WTC11 (cell line): Measurements from ENCODE around the gene CATSPERB. TPM values are rescaled to one million over a fixed set of nuclear protein-coding genes. Genes with fewer than 3 reads are reported as not detected.

Experiments
- ATAC-seq: fragments of 200-7000 bp; cut with Tn5 transposase; 2 replicates; pipeline ENCODE4 v1.10.0; 2021; ENCODE audit warnings: mild to moderate bottlenecking, moderate library complexity
- CTCF ChIA-PET: fragments of 300-600 bp; sonication (Branson Sonifier 250); formaldehyde crosslinking; loops from one replicate; lab custom pipeline; 2021; ENCODE audit warnings: antibody characterized with exemption; lab: Charles Lee
- POLR2A ChIA-PET: fragments of 350-600 bp; sonication (Branson Sonifier 250); formaldehyde crosslinking; loops from one replicate; lab custom pipeline; 2021; ENCODE audit warnings: antibody characterized with exemption; lab: Charles Lee
- DNase-seq: peaks from one replicate; pipeline ENCODE4 v3.0.0; 2021; ENCODE audit warnings: low spot score
- H3K27ac Mint-ChIP-seq: 2 replicates; pipeline ENCODE4 v1.8.0; 2021; ENCODE audit warnings: mixed read lengths
- H3K27me3 Mint-ChIP-seq: 2 replicates; pipeline ENCODE4 v1.8.0; 2021; ENCODE audit warnings: low read depth, mild to moderate bottlenecking, moderate library complexity, mixed read lengths
- H3K36me3 Mint-ChIP-seq: 2 replicates; pipeline ENCODE4 v1.8.0; 2021; ENCODE audit warnings: mixed read lengths
- H3K4me1 Mint-ChIP-seq: 2 replicates; pipeline ENCODE4 v1.8.0; 2022; ENCODE audit warnings: mixed read lengths
- H3K4me3 Mint-ChIP-seq: 2 replicates; pipeline ENCODE4 v1.8.0; 2021; ENCODE audit warnings: mild to moderate bottlenecking, moderate library complexity, mixed read lengths
- H3K9me3 Mint-ChIP-seq: 2 replicates; pipeline ENCODE4 v1.8.0; 2021; ENCODE audit warnings: mixed read lengths
- CREM ChIP-seq: sonication (generic); formaldehyde crosslinking; IDR thresholded peaks from 2 replicates; pipeline ENCODE4 v1.8.1; 2022; ENCODE audit warnings: mild to moderate bottlenecking, missing genetic modification reagents, moderate library complexity
- EMX1 ChIP-seq: fragments of 250-450 bp; sonication (Bioruptor Pico); IDR thresholded peaks from 2 replicates; pipeline ENCODE4 v1.8.0; 2021; ENCODE audit warnings: mild to moderate bottlenecking
- ERG ChIP-seq: fragments of 250-450 bp; sonication (Bioruptor Pico); IDR thresholded peaks from 2 replicates; pipeline ENCODE4 v1.8.0; 2021; ENCODE audit warnings: mild to moderate bottlenecking
- FOXJ3 ChIP-seq: sonication (generic); formaldehyde crosslinking; IDR thresholded peaks from 2 replicates; pipeline ENCODE4 v1.9.0; 2021; ENCODE audit warnings: missing genetic modification reagents, mild to moderate bottlenecking, borderline replicate concordance
- HMGXB4 ChIP-seq: sonication (generic); formaldehyde crosslinking; IDR thresholded peaks from 2 replicates; pipeline ENCODE4 v1.8.1; 2023; ENCODE audit warnings: mild to moderate bottlenecking, moderate library complexity, missing genetic modification reagents
- IRF1 ChIP-seq: sonication (generic); formaldehyde crosslinking; IDR thresholded peaks from 2 replicates; pipeline ENCODE4 v1.8.0; 2023; ENCODE audit warnings: missing genetic modification reagents
- NFATC4 ChIP-seq: fragments of 250-450 bp; sonication (Bioruptor Pico); IDR thresholded peaks from 2 replicates; pipeline ENCODE4 v1.9.0; 2021; ENCODE audit warnings: mild to moderate bottlenecking
- NFYB ChIP-seq: sonication (generic); formaldehyde crosslinking; conservative IDR thresholded peaks from 2 replicates; pipeline ENCODE4 v1.8.0; 2022; ENCODE audit warnings: low read depth, missing genetic modification reagents
- SMAD3 ChIP-seq: sonication (generic); formaldehyde crosslinking; IDR thresholded peaks from 2 replicates; pipeline ENCODE4 v1.8.0; 2022; ENCODE audit warnings: missing genetic modification reagents, mild to moderate bottlenecking, borderline replicate concordance
- SOX15 ChIP-seq: fragments of 250-450 bp; sonication (Bioruptor Pico); IDR thresholded peaks from 2 replicates; pipeline ENCODE4 v1.9.0; 2021; ENCODE audit warnings: mild to moderate bottlenecking
- ZBTB43 ChIP-seq: sonication (generic); formaldehyde crosslinking; IDR thresholded peaks from 2 replicates; pipeline ENCODE4 v1.8.1; 2023; ENCODE audit warnings: mild to moderate bottlenecking, missing genetic modification reagents
- ZNF138 ChIP-seq: sonication (generic); formaldehyde crosslinking; conservative IDR thresholded peaks from 2 replicates; pipeline ENCODE4 v1.8.1; 2022; ENCODE audit warnings: mild to moderate bottlenecking, moderate library complexity, missing genetic modification reagents
- ZNF263 ChIP-seq: sonication (generic); formaldehyde crosslinking; IDR thresholded peaks from 2 replicates; pipeline ENCODE4 v1.8.1; 2022; ENCODE audit warnings: low read depth, mild to moderate bottlenecking, moderate library complexity, missing genetic modification reagents
- total RNA-seq: library from RNA; stranded (reverse); gene quantifications from 3 replicates; pipeline ENCODE4 v1.2.3, GENCODE V29; 2021
- TF ChIP-seq, protein P1 (sequence below): fragments of 250-450 bp; sonication (Bioruptor Pico); IDR thresholded peaks from 2 replicates; pipeline ENCODE4 v1.9.0; 2021; ENCODE audit warnings: mild to moderate bottlenecking, borderline replicate concordance
- TF ChIP-seq, protein P2 (sequence below): sonication (generic); formaldehyde crosslinking; IDR thresholded peaks from 2 replicates; pipeline ENCODE4 v1.8.1; 2022; ENCODE audit warnings: mild to moderate bottlenecking, moderate library complexity, missing genetic modification reagents

Gene CATSPERB
- total RNA-seq, 1 experiment from 2014 or later = 0.11 TPM

DNA sequence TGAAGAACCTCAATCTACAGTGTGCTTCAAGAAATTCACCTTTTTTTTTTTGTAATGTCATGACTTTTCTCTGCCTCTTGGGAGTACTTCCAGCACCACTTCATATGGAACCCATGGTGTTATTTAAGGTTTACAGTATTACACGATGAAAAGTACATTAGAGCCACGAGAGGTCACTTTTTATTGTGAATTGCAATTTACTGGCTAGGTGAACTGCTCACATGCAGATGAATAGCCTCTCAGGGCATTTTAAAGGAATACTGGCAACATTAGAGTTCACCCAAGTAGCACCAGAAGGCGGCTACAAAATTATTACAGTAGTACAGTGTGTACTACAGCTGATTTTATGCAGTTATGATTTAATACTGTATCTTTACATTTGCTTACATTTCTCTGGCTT is 122.7 kb downstream of the CATSPERB start:
- H3K36me3 Mint-ChIP-seq = peaks cover 3% of the 10 kb centered on the region; the same call in 1 of the 2 replicates
- CTCF ChIA-PET = no interaction called here
- no peak overlapping the region for H3K27ac Mint-ChIP-seq
- POLR2A ChIA-PET = no interaction called here
- peaks cover 4% of the 10 kb centered on the region for H3K9me3 Mint-ChIP-seq
- ATAC-seq (no peak), DNase-seq (no peak)
- H3K4me1 Mint-ChIP-seq = peaks cover 7% of the 10 kb centered on the region
- no peak overlapping the region for H3K4me3 Mint-ChIP-seq
- H3K27me3 Mint-ChIP-seq = no peaks in the 10 kb centered on the region
- TF ChIP-seq SOX15 (CRISPR knock-in tag) (no peak), CREM (CRISPR knock-in tag) (no peak), FOXJ3 (CRISPR knock-in tag) (no peak), ERG (no peak), ZBTB43 (CRISPR knock-in tag) (no peak), NFYB (CRISPR knock-in tag) (no peak), ZNF263 (CRISPR knock-in tag) (no peak)
- TF ChIP-seq, protein P1, sequence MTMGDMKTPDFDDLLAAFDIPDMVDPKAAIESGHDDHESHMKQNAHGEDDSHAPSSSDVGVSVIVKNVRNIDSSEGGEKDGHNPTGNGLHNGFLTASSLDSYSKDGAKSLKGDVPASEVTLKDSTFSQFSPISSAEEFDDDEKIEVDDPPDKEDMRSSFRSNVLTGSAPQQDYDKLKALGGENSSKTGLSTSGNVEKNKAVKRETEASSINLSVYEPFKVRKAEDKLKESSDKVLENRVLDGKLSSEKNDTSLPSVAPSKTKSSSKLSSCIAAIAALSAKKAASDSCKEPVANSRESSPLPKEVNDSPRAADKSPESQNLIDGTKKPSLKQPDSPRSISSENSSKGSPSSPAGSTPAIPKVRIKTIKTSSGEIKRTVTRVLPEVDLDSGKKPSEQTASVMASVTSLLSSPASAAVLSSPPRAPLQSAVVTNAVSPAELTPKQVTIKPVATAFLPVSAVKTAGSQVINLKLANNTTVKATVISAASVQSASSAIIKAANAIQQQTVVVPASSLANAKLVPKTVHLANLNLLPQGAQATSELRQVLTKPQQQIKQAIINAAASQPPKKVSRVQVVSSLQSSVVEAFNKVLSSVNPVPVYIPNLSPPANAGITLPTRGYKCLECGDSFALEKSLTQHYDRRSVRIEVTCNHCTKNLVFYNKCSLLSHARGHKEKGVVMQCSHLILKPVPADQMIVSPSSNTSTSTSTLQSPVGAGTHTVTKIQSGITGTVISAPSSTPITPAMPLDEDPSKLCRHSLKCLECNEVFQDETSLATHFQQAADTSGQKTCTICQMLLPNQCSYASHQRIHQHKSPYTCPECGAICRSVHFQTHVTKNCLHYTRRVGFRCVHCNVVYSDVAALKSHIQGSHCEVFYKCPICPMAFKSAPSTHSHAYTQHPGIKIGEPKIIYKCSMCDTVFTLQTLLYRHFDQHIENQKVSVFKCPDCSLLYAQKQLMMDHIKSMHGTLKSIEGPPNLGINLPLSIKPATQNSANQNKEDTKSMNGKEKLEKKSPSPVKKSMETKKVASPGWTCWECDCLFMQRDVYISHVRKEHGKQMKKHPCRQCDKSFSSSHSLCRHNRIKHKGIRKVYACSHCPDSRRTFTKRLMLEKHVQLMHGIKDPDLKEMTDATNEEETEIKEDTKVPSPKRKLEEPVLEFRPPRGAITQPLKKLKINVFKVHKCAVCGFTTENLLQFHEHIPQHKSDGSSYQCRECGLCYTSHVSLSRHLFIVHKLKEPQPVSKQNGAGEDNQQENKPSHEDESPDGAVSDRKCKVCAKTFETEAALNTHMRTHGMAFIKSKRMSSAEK (CRISPR knock-in tag) = no peak

DNA sequence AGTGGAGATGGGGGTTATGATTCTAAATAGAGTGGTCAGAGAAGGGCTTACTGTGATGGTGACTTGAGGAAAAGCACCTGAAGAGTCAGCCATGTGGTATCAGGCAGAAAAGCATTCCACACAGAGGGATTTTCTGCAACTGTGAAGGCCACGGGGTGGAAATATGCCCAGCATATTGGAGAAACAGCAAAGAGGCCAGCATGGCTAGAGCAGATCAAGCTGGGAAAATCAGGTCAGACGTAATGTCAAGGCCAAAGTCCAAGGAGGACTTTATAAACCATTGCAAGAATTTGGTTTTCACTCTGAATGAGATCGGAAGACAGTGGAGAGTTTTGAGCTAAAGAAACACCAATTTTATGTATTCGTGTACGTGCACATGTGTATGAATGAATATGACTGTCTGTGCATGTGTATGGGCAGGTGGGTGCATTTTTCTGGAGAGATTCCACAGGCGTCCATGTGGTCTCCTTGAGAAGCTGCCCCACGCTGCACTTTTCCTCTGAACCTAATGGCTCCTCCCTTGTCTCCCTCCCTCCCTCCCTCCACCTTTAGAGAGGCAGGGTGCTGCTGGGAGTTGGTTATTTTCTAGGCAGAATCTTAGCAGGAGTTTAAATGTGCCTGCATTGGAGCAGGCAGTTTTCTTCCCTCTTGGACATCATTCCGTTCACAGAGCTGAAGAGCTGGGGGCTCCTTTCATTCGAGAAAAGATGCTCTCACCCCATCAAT is 124.4 kb downstream of the CATSPERB start:
- peak; percentile 57 for ATAC-seq

More for the DNA sequence above, 124.4 kb downstream of the CATSPERB start:
- Mint-ChIP-seq H3K27ac (no peak overlapping the region), H3K4me3 (no peak overlapping the region), H3K27me3 (no peaks in the 10 kb centered on the region), H3K9me3 (no peaks in the 10 kb centered on the region), H3K36me3 (no peaks in the 10 kb centered on the region), H3K4me1 (peaks cover 7% of the 10 kb centered on the region)
- ChIA-PET POLR2A (no interaction called here), CTCF (interaction anchor here (1.1 kb wide), 1 partner anchor 180 kb away, joined by 6 read pairs; no protein-coding TSS in a partner anchor)
- TF ChIP-seq NFATC4 = no peak
- TF ChIP-seq, protein P2, sequence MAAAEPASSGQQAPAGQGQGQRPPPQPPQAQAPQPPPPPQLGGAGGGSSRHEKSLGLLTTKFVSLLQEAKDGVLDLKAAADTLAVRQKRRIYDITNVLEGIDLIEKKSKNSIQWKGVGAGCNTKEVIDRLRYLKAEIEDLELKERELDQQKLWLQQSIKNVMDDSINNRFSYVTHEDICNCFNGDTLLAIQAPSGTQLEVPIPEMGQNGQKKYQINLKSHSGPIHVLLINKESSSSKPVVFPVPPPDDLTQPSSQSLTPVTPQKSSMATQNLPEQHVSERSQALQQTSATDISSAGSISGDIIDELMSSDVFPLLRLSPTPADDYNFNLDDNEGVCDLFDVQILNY (CRISPR knock-in tag) = no peak
- no peak for TF ChIP-seq IRF1 (CRISPR knock-in tag)
- TF ChIP-seq HMGXB4 (CRISPR knock-in tag) = no peak
- TF ChIP-seq ZNF138 (CRISPR knock-in tag) = no peak
- TF ChIP-seq EMX1 (CRISPR knock-in tag) = no peak
- no peak for TF ChIP-seq SMAD3 (CRISPR knock-in tag)
- no peak for DNase-seq
